SU-DHL-6 (cell line): ENCODE results near the gene KCNT2.

Source experiments
- H2AFZ ChIP-seq: fragments of 200-600 bp; sonication (generic); 2 replicates; pipeline ENCODE4 v1.6.1; 2014; ENCODE audit warnings: low read depth, mild to moderate bottlenecking, moderate library complexity, mixed read lengths, antibody characterized with exemption, low read length; ENCODE audit not compliant: severe bottlenecking
- H3F3A ChIP-seq: fragments of 200-600 bp; shearing (Covaris generic); 2 replicates; pipeline ENCODE4 v1.6.0; 2016; ENCODE audit warnings: antibody characterized with exemption, mild to moderate bottlenecking; ENCODE audit not compliant: insufficient read depth
- H3K27ac ChIP-seq: fragments of 200-600 bp; sonication (generic); 2 replicates; pipeline ENCODE4 v1.5.1; 2016; ENCODE audit warnings: low read depth, mild to moderate bottlenecking, low read length, moderate library complexity, mixed read lengths
- H3K27me3 ChIP-seq: fragments of 200-600 bp; sonication (generic), shearing (Covaris generic); 2 replicates; pipeline ENCODE4 v1.6.0; 2014; ENCODE audit warnings: mild to moderate bottlenecking, low read length
- H3K36me3 ChIP-seq: fragments of 200-600 bp; sonication (generic); 2 replicates; pipeline ENCODE4 v1.6.1; 2014; ENCODE audit warnings: mild to moderate bottlenecking, low read length, mixed read lengths
- H3K4me2 ChIP-seq: fragments of 300-600, 200-600 bp; shearing (Covaris generic), sonication (generic); 2 replicates; pipeline ENCODE4 v1.6.0; 2014; ENCODE audit warnings: low read length, low read depth, mild to moderate bottlenecking; ENCODE audit not compliant: poor library complexity, severe bottlenecking
- H3K4me3 ChIP-seq: fragments of 200-600 bp; sonication (generic); 2 replicates; pipeline ENCODE4 v1.5.1; 2014; ENCODE audit warnings: antibody characterized with exemption, low read length, mild to moderate bottlenecking, mixed read lengths; ENCODE audit not compliant: insufficient read depth, poor library complexity, severe bottlenecking
- H3K79me2 ChIP-seq: fragments of 200-600 bp; sonication (generic); 2 replicates; pipeline ENCODE4 v1.6.1; 2014; ENCODE audit warnings: mild to moderate bottlenecking, low read length, moderate library complexity; ENCODE audit not compliant: insufficient read depth
- H3K9ac ChIP-seq: fragments of 200-600 bp; sonication (generic); 2 replicates; pipeline ENCODE4 v1.7.0; 2014; ENCODE audit warnings: mild to moderate bottlenecking, low read length
- H3K9me2 ChIP-seq: fragments of 200-600 bp; sonication (generic); replicated peaks from 2 replicates; pipeline ENCODE4 v1.6.1; 2014; ENCODE audit warnings: low read length; ENCODE audit not compliant: insufficient read depth
- H3K9me3 ChIP-seq: fragments of 200-600 bp; sonication (generic); 2 replicates; pipeline ENCODE4 v1.6.1; 2014; ENCODE audit warnings: low read length, mixed read lengths; ENCODE audit not compliant: insufficient read depth
- H4K20me1 ChIP-seq: fragments of 200-600 bp; sonication (generic); 2 replicates; pipeline ENCODE4 v1.6.1; 2014; ENCODE audit warnings: low read depth, mild to moderate bottlenecking, antibody characterized with exemption, low read length, moderate library complexity, mixed read lengths
- CTCF ChIP-seq: fragments of 200-600 bp; sonication (generic); IDR thresholded peaks from one replicate; pipeline ENCODE4 v1.5.1; 2017; ENCODE audit warnings: antibody characterized with exemption, mild to moderate bottlenecking, low read length, moderate library complexity; ENCODE audit not compliant: insufficient read depth, poor library complexity, severe bottlenecking
- EZH2phosphoT487 ChIP-seq: fragments of 200-600 bp; sonication (generic), shearing (Covaris generic); conservative IDR thresholded peaks from 2 replicates; pipeline ENCODE4 v1.6.1; 2018; ENCODE audit warnings: mild to moderate bottlenecking, antibody characterized with exemption, low read length, moderate library complexity, mixed read lengths

The KCNT2 gene

GRCh38 chr1:196445775-196446174, 162.5 kb downstream of the KCNT2 start:
- no peaks in the 10 kb centered on the region for H3K79me2 ChIP-seq
- H3F3A ChIP-seq: no peaks in the 10 kb centered on the region
- H3K9ac ChIP-seq: no peak overlapping the region
- H3K36me3 ChIP-seq: no peaks in the 10 kb centered on the region
- H2AFZ ChIP-seq: no peak overlapping the region
- no peak overlapping the region for H3K4me3 ChIP-seq
- H4K20me1 ChIP-seq: no peaks in the 10 kb centered on the region
- H3K4me2 ChIP-seq: no peak overlapping the region
- H3K27ac ChIP-seq: no peak overlapping the region
- H3K9me2 ChIP-seq: no peaks in the 10 kb centered on the region
- TF ChIP-seq CTCF: no peak
- no peak for TF ChIP-seq EZH2phosphoT487
- no peaks in the 10 kb centered on the region for H3K27me3 ChIP-seq
- H3K9me3 ChIP-seq: no peaks in the 10 kb centered on the region

- Histone ChIP-seq H3K27me3 (no peaks in the 10 kb centered on the region), H3K4me3 (no peak overlapping the region), H3K9ac (no peak overlapping the region), H3K36me3 (no peaks in the 10 kb centered on the region), H2AFZ (peak overlapping the region; percentile 52), H3K9me2 (no peaks in the 10 kb centered on the region), H3F3A (no peaks in the 10 kb centered on the region), H3K9me3 (no peaks in the 10 kb centered on the region), H3K27ac (no peak overlapping the region), H3K4me2 (no peak overlapping the region), H3K79me2 (no peaks in the 10 kb centered on the region), H4K20me1 (no peaks in the 10 kb centered on the region)
- no peak for TF ChIP-seq CTCF
- TF ChIP-seq EZH2phosphoT487: no peak
Observed at GRCh38 chr1:196444634-196445033, 163.6 kb downstream of the KCNT2 start.

GRCh38 chr1:196442366-196442765, 165.9 kb downstream of the KCNT2 start:
- no peaks in the 10 kb centered on the region for H3K27me3 ChIP-seq
- H4K20me1 ChIP-seq: no peaks in the 10 kb centered on the region
- H3K36me3 ChIP-seq: no peaks in the 10 kb centered on the region
- H3K79me2 ChIP-seq: no peaks in the 10 kb centered on the region
- no peak overlapping the region for H3K4me2 ChIP-seq
- no peak overlapping the region for H2AFZ ChIP-seq
- no peaks in the 10 kb centered on the region for H3K9me3 ChIP-seq
- no peak overlapping the region for H3K9ac ChIP-seq
- TF ChIP-seq EZH2phosphoT487: no peak
- TF ChIP-seq CTCF: no peak
- no peaks in the 10 kb centered on the region for H3K9me2 ChIP-seq
- no peak overlapping the region for H3K4me3 ChIP-seq
- no peak overlapping the region for H3K27ac ChIP-seq
- H3F3A ChIP-seq: no peaks in the 10 kb centered on the region
